GM19099 (cell line): ENCODE results near the gene MLX.

ENCODE experiments used
- POLR2A ChIP-seq: IDR thresholded peaks from 3 replicates; pipeline ENCODE4 v1.6.1; 2011; ENCODE audit warnings: low read depth; ENCODE audit not compliant: insufficient read length; ENCODE audit errors: extremely low read depth

The MLX gene

GRCh38 chr17:42566883-42567573 is at the start of gene MLX:
Gene MLX, plus strand, starts transcription at chr17:42567100. Its CDS starts 25 bp downstream, at chr17:42567125.
- TF ChIP-seq POLR2A: peak; percentile 59

- no peak for TF ChIP-seq POLR2A
Measured at GRCh38 chr17:42517516-42517915, 49.4 kb upstream of the MLX start.

- no peak for TF ChIP-seq POLR2A
Measured at GRCh38 chr17:42518046-42518754, 48.7 kb upstream of the MLX start.

GRCh38 chr17:42518755-42519545 is 48.0 kb upstream of the MLX start:
- TF ChIP-seq POLR2A: no peak

- TF ChIP-seq POLR2A: no peak
Measured at GRCh38 chr17:42519546-42520491, 47.1 kb upstream of the MLX start.

- TF ChIP-seq POLR2A: no peak
Measured at GRCh38 chr17:42520540-42520951, 46.4 kb upstream of the MLX start.

GRCh38 chr17:42521036-42521435 is 45.9 kb upstream of the MLX start:
- no peak for TF ChIP-seq POLR2A

- no peak for TF ChIP-seq POLR2A
Measured at GRCh38 chr17:42521666-42522262, 45.1 kb upstream of the MLX start.

- no peak for TF ChIP-seq POLR2A
Measured at GRCh38 chr17:42522263-42522790, 44.6 kb upstream of the MLX start.

GRCh38 chr17:42522798-42523278 is 44.1 kb upstream of the MLX start:
- no peak for TF ChIP-seq POLR2A

GRCh38 chr17:42525221-42525620 is 41.7 kb upstream of the MLX start:
- TF ChIP-seq POLR2A: no peak

- no peak for TF ChIP-seq POLR2A
Measured at GRCh38 chr17:42526031-42526444, 40.9 kb upstream of the MLX start.

- no peak for TF ChIP-seq POLR2A
Measured at GRCh38 chr17:42527932-42528331, 39.0 kb upstream of the MLX start.

- TF ChIP-seq POLR2A: no peak
Measured at GRCh38 chr17:42529061-42529460, 37.8 kb upstream of the MLX start.
